Activated CD4-positive, alpha-beta memory T cell treated with anti-CD3 and anti-CD28 coated beads, Interleukin-2, amount 10 ng/mL, durations not matched to agents 7 days and 5 days (primary cell): Measurements from ENCODE around the gene AICDA. TPM values are rescaled to one million over a fixed set of nuclear protein-coding genes. Genes with fewer than 3 reads are reported as not detected.
A peak's percentile ranks its signal among the peaks of the same experiment; 100 is the strongest.

Source experiments
- CTCF ChIA-PET: fragments of 350-600 bp; sonication (Branson Sonifier 250); formaldehyde crosslinking; loops from one replicate; lab custom pipeline; 2021; ENCODE audit warnings: antibody characterized with exemption, inconsistent platforms; lab: Charles Lee
- POLR2A ChIA-PET: fragments of 350-600 bp; sonication (Branson Sonifier 250); formaldehyde crosslinking; loops from one replicate; lab custom pipeline; 2021; ENCODE audit warnings: antibody characterized with exemption; lab: Charles Lee
- DNase-seq: peaks from one replicate; pipeline ENCODE4 v3.0.0-alpha.2; 2020
- H3K27ac Mint-ChIP-seq: one replicate; pipeline ENCODE4 v1.8.0; 2021; ENCODE audit warnings: mild to moderate bottlenecking, mixed read lengths
- H3K27me3 Mint-ChIP-seq: one replicate; pipeline ENCODE4 v1.8.0; 2021; ENCODE audit warnings: mixed read lengths
- H3K36me3 Mint-ChIP-seq: one replicate; pipeline ENCODE4 v1.8.0; 2021; ENCODE audit warnings: low read depth, mixed read lengths
- H3K4me1 Mint-ChIP-seq: one replicate; pipeline ENCODE4 v1.8.0; 2021; ENCODE audit warnings: mixed read lengths
- H3K4me3 Mint-ChIP-seq: one replicate; pipeline ENCODE4 v1.8.0; 2021; ENCODE audit warnings: mild to moderate bottlenecking, mixed read lengths
- H3K9me3 Mint-ChIP-seq: one replicate; pipeline ENCODE4 v1.8.0; 2021; ENCODE audit warnings: mixed read lengths
- total RNA-seq, 2 experiments: library from RNA; stranded (reverse); gene quantifications; one replicate each; pipeline ENCODE4 v1.2.3, GENCODE V29; 2021

The AICDA gene
- not detected for total RNA-seq

- POLR2A ChIA-PET, result no interaction called here
- DNase-seq, result no peak
- Mint-ChIP-seq H3K9me3 (no peaks in the 10 kb centered on the region), H3K27me3 (peaks cover 2% of the 10 kb centered on the region), H3K36me3 (no peaks in the 10 kb centered on the region), H3K4me1 (peaks cover 9% of the 10 kb centered on the region), H3K4me3 (no peak within 1 kb of the TSS), H3K27ac (no peak within 1 kb of the TSS)
- CTCF ChIA-PET, result interaction anchor here (1.2 kb wide), 1 partner anchor 44 kb away, joined by 3 read pairs; no protein-coding TSS in a partner anchor
These were observed at the start of gene AICDA for GRCh38 chr12:8612629-8613028. TSS of gene AICDA (minus strand) at chr12:8612859. CDS start at chr12:8612767, 92 bp downstream.

- CTCF ChIA-PET, result no interaction called here
- no peaks in the 10 kb centered on the region for H3K9me3 Mint-ChIP-seq
- POLR2A ChIA-PET, result no interaction called here
These were observed 49.1 kb upstream of the AICDA start for GRCh38 chr12:8661751-8662150.

GRCh38 chr12:8661016-8661415, 48.4 kb upstream of the AICDA start:
- Mint-ChIP-seq H3K4me1 (no peaks in the 10 kb centered on the region), H3K4me3 (no peak overlapping the region), H3K9me3 (no peaks in the 10 kb centered on the region), H3K36me3 (no peaks in the 10 kb centered on the region), H3K27me3 (peaks cover 12% of the 10 kb centered on the region), H3K27ac (no peak overlapping the region)
- DNase-seq, result no peak
- ChIA-PET POLR2A (no interaction called here), CTCF (no interaction called here)

More at GRCh38 chr12:8661751-8662150, 49.1 kb upstream of the AICDA start:
- peaks cover 12% of the 10 kb centered on the region for H3K27me3 Mint-ChIP-seq
- H3K4me1 Mint-ChIP-seq, result no peaks in the 10 kb centered on the region
- DNase-seq, result no peak
- no peaks in the 10 kb centered on the region for H3K36me3 Mint-ChIP-seq
- H3K4me3 Mint-ChIP-seq, result no peak overlapping the region
- no peak overlapping the region for H3K27ac Mint-ChIP-seq

- Mint-ChIP-seq H3K9me3 (no peaks in the 10 kb centered on the region), H3K27ac (no peak overlapping the region), H3K27me3 (peaks cover 21% of the 10 kb centered on the region), H3K4me3 (no peak overlapping the region), H3K36me3 (no peaks in the 10 kb centered on the region), H3K4me1 (no peaks in the 10 kb centered on the region)
- DNase-seq, result no peak
- ChIA-PET CTCF (interaction anchor here (0.7 to 5.3 kb wide), 6 partner anchors 10 to 437 kb away, joined by 3 to 29 read pairs (median 14); no protein-coding TSS in a partner anchor), POLR2A (no interaction called here)
These were observed 45.7 kb upstream of the AICDA start for GRCh38 chr12:8658346-8658745.

- DNase-seq, result no peak
- CTCF ChIA-PET, result interaction anchor here (0.7 to 5.3 kb wide), 4 partner anchors 111 to 394 kb away, joined by 3 to 22 read pairs (median 5); no protein-coding TSS in a partner anchor
- H3K27ac Mint-ChIP-seq, result no peak overlapping the region
- no peaks in the 10 kb centered on the region for H3K36me3 Mint-ChIP-seq
- no peak overlapping the region for H3K4me3 Mint-ChIP-seq
- H3K4me1 Mint-ChIP-seq, result no peaks in the 10 kb centered on the region
- POLR2A ChIA-PET, result no interaction called here
- H3K27me3 Mint-ChIP-seq, result peaks cover 39% of the 10 kb centered on the region
- no peaks in the 10 kb centered on the region for H3K9me3 Mint-ChIP-seq
These were observed 42.8 kb upstream of the AICDA start for GRCh38 chr12:8655421-8655820.

- Mint-ChIP-seq H3K27me3 (peaks cover 76% of the 10 kb centered on the region), H3K4me3 (no peak overlapping the region), H3K4me1 (peaks cover 36% of the 10 kb centered on the region), H3K9me3 (no peaks in the 10 kb centered on the region), H3K27ac (no peak overlapping the region), H3K36me3 (no peaks in the 10 kb centered on the region)
- ChIA-PET CTCF (interaction anchor here (1.0 to 1.7 kb wide), 4 partner anchors 9 to 241 kb away, joined by 3 to 5 read pairs (median 4); no protein-coding TSS in a partner anchor), POLR2A (interaction anchor here (0.7 kb wide), 1 partner anchor 49 kb away, joined by 3 read pairs; the partner anchor contains the start of gene RIMKLB)
- peak; percentile 75 for DNase-seq
These were observed 36.0 kb upstream of the AICDA start for GRCh38 chr12:8648576-8649205.

- no peaks in the 10 kb centered on the region for H3K9me3 Mint-ChIP-seq
These were observed 35.3 kb upstream of the AICDA start for GRCh38 chr12:8647968-8648367.

GRCh38 chr12:8644345-8645248, 31.9 kb upstream of the AICDA start:
- POLR2A ChIA-PET, result interaction anchor here (0.8 to 1.0 kb wide), 2 partner anchors 305 to 309 kb away, joined by 3 to 5 read pairs; partner anchors contain the start of gene M6PR
- H3K4me3 Mint-ChIP-seq, result peak overlapping the region; percentile 28
- DNase-seq, result peak; percentile 65
- peaks cover 64% of the 10 kb centered on the region for H3K27me3 Mint-ChIP-seq
- peaks cover 40% of the 10 kb centered on the region for H3K4me1 Mint-ChIP-seq
- CTCF ChIA-PET, result interaction anchor here (1.1 to 1.6 kb wide), 4 partner anchors 13 to 405 kb away, joined by 3 to 8 read pairs (median 6); no protein-coding TSS in a partner anchor
- no peaks in the 10 kb centered on the region for H3K36me3 Mint-ChIP-seq
- H3K9me3 Mint-ChIP-seq, result no peaks in the 10 kb centered on the region
- peak overlapping the region; percentile 77 for H3K27ac Mint-ChIP-seq

More at GRCh38 chr12:8647968-8648367, 35.3 kb upstream of the AICDA start:
- no peak overlapping the region for H3K4me3 Mint-ChIP-seq
- no peak for DNase-seq
- no peaks in the 10 kb centered on the region for H3K36me3 Mint-ChIP-seq
- POLR2A ChIA-PET, result interaction anchor here (0.7 kb wide), 1 partner anchor 50 kb away, joined by 3 read pairs; the partner anchor contains the start of gene RIMKLB
- no peak overlapping the region for H3K27ac Mint-ChIP-seq
- CTCF ChIA-PET, result interaction anchor here (1.0 to 1.6 kb wide), 4 partner anchors 9 to 242 kb away, joined by 3 to 5 read pairs (median 4); no protein-coding TSS in a partner anchor
- peaks cover 40% of the 10 kb centered on the region for H3K4me1 Mint-ChIP-seq
- H3K27me3 Mint-ChIP-seq, result peaks cover 75% of the 10 kb centered on the region

- Mint-ChIP-seq H3K27me3 (peaks cover 57% of the 10 kb centered on the region), H3K27ac (no peak overlapping the region), H3K36me3 (no peaks in the 10 kb centered on the region), H3K9me3 (no peaks in the 10 kb centered on the region), H3K4me3 (no peak overlapping the region), H3K4me1 (peaks cover 25% of the 10 kb centered on the region)
- POLR2A ChIA-PET, result no interaction called here
- CTCF ChIA-PET, result interaction anchor here (0.7 to 1.9 kb wide), 4 partner anchors 15 to 1212 kb away, joined by 3 to 8 read pairs (median 4); no protein-coding TSS in a partner anchor
- DNase-seq, result no peak
These were observed 30.1 kb upstream of the AICDA start for GRCh38 chr12:8642775-8643174.

- H3K36me3 Mint-ChIP-seq, result no peaks in the 10 kb centered on the region
- H3K4me1 Mint-ChIP-seq, result peaks cover 16% of the 10 kb centered on the region
- DNase-seq, result no peak
- ChIA-PET CTCF (no interaction called here), POLR2A (no interaction called here)
- H3K27me3 Mint-ChIP-seq, result peaks cover 52% of the 10 kb centered on the region
- H3K27ac Mint-ChIP-seq, result no peak overlapping the region
- no peaks in the 10 kb centered on the region for H3K9me3 Mint-ChIP-seq
- H3K4me3 Mint-ChIP-seq, result no peak overlapping the region
These were observed 27.3 kb upstream of the AICDA start for GRCh38 chr12:8639936-8640335.

- ChIA-PET POLR2A (no interaction called here), CTCF (interaction anchor here (0.6 kb wide), 1 partner anchor 669 kb away, joined by 3 read pairs; no protein-coding TSS in a partner anchor)
- H3K27me3 Mint-ChIP-seq, result peaks cover 50% of the 10 kb centered on the region
- no peak for DNase-seq
- H3K36me3 Mint-ChIP-seq, result no peaks in the 10 kb centered on the region
- peaks cover 6% of the 10 kb centered on the region for H3K4me1 Mint-ChIP-seq
- no peak overlapping the region for H3K27ac Mint-ChIP-seq
- H3K4me3 Mint-ChIP-seq, result no peak overlapping the region
- H3K9me3 Mint-ChIP-seq, result no peaks in the 10 kb centered on the region
These were observed 26.3 kb upstream of the AICDA start for GRCh38 chr12:8638951-8639350.

- ChIA-PET CTCF (no interaction called here), POLR2A (no interaction called here)
- no peaks in the 10 kb centered on the region for H3K9me3 Mint-ChIP-seq
- no peaks in the 10 kb centered on the region for H3K36me3 Mint-ChIP-seq
- H3K4me1 Mint-ChIP-seq, result no peaks in the 10 kb centered on the region
- H3K4me3 Mint-ChIP-seq, result no peak overlapping the region
- no peak for DNase-seq
- no peak overlapping the region for H3K27ac Mint-ChIP-seq
- H3K27me3 Mint-ChIP-seq, result peaks cover 42% of the 10 kb centered on the region
These were observed 25.0 kb upstream of the AICDA start for GRCh38 chr12:8637666-8638065.
